ENCODE results near the gene RALGAPA1.
A peak's percentile ranks its signal among the peaks of the same experiment; 100 is the strongest.
"Not testable (repeated sequence)": the region's sequence is repeated elsewhere in the genome, so short reads cannot be mapped to it uniquely, and the experiment has no call there.

The RALGAPA1 gene

GRCh38 chr14:35696119-35696518, 113.0 kb downstream of the RALGAPA1 start:
- no peak for DNase-seq

GRCh38 chr14:35695647-35696046, 113.4 kb downstream of the RALGAPA1 start:
- no peak for DNase-seq

GRCh38 chr14:35695072-35695471, 114.0 kb downstream of the RALGAPA1 start:
- DNase-seq, result no peak

- DNase-seq, result no peak
Measured at GRCh38 chr14:35689000-35689460, 120.1 kb downstream of the RALGAPA1 start.

GRCh38 chr14:35688126-35688826, 120.8 kb downstream of the RALGAPA1 start:
- no peak for DNase-seq

- peak; percentile 78 for DNase-seq
Measured at GRCh38 chr14:35687335-35687939, 121.7 kb downstream of the RALGAPA1 start.

GRCh38 chr14:35683688-35684087, 125.4 kb downstream of the RALGAPA1 start:
- not testable (repeated sequence) for DNase-seq

GRCh38 chr14:35682802-35683201, 126.3 kb downstream of the RALGAPA1 start:
- no peak for DNase-seq

- no peak for DNase-seq
Measured at GRCh38 chr14:35678403-35679028, 130.6 kb downstream of the RALGAPA1 start.

GRCh38 chr14:35669782-35670181, 139.3 kb downstream of the RALGAPA1 start:
- no peak for DNase-seq

GRCh38 chr14:35666429-35667043, 142.6 kb downstream of the RALGAPA1 start:
- DNase-seq, result no peak

GRCh38 chr14:35661875-35662274, 147.2 kb downstream of the RALGAPA1 start:
- DNase-seq, result no peak

- no peak for DNase-seq
Measured at GRCh38 chr14:35653045-35653444, 156.1 kb downstream of the RALGAPA1 start.

- DNase-seq, result no peak
Measured at GRCh38 chr14:35643513-35643912, 165.6 kb downstream of the RALGAPA1 start.

GRCh38 chr14:35637851-35638250, 171.2 kb downstream of the RALGAPA1 start:
- DNase-seq, result no peak

GRCh38 chr14:35637269-35637668, 171.8 kb downstream of the RALGAPA1 start:
- no peak for DNase-seq

- peak; percentile 29 for DNase-seq
Measured at GRCh38 chr14:35632676-35633075, 176.4 kb downstream of the RALGAPA1 start.

GRCh38 chr14:35632271-35632670, 176.8 kb downstream of the RALGAPA1 start:
- DNase-seq, result no peak

GRCh38 chr14:35631071-35631805, 177.9 kb downstream of the RALGAPA1 start:
- no peak for DNase-seq

GRCh38 chr14:35628989-35629388, 180.1 kb downstream of the RALGAPA1 start:
- no peak for DNase-seq

GRCh38 chr14:35626947-35627346, 182.1 kb downstream of the RALGAPA1 start:
- not testable (repeated sequence) for DNase-seq

GRCh38 chr14:35621996-35622395, 187.1 kb downstream of the RALGAPA1 start:
- not testable (repeated sequence) for DNase-seq

- DNase-seq, result not testable (repeated sequence)
Measured at GRCh38 chr14:35619998-35620397, 189.1 kb downstream of the RALGAPA1 start.
